Neural cell (in vitro differentiated cells): Measurements from ENCODE around the gene CDYL. TPM values are rescaled to one million over a fixed set of nuclear protein-coding genes. Genes with fewer than 3 reads are reported as not detected.

Experiments
- H2AFZ ChIP-seq: fragments of 200-600, 300-800 bp; sonication (generic), shearing (Covaris generic); 2 replicates; pipeline ENCODE4 v1.6.0; 2014; ENCODE audit warnings: low read depth, mild to moderate bottlenecking, antibody characterized with exemption, low read length, moderate library complexity
- H3F3A ChIP-seq: fragments of 200-600 bp; shearing (Covaris generic); 2 replicates; pipeline ENCODE4 v1.6.1; 2016; ENCODE audit warnings: mild to moderate bottlenecking, moderate library complexity, mixed read lengths, antibody characterized with exemption, low read length; ENCODE audit not compliant: insufficient read depth, poor library complexity, severe bottlenecking
- H3K27ac ChIP-seq: fragments of 200-600, 300-800 bp; sonication (generic), shearing (Covaris generic); 2 replicates; pipeline ENCODE4 v1.5.1; 2014; ENCODE audit warnings: mild to moderate bottlenecking, low read length, moderate library complexity
- H3K27me3 ChIP-seq: fragments of 300-800, 200-600 bp; sonication (generic), shearing (Covaris generic); 2 replicates; pipeline ENCODE4 v1.6.0; 2014; ENCODE audit warnings: mild to moderate bottlenecking, low read depth, low read length, moderate library complexity; ENCODE audit not compliant: insufficient read depth
- H3K36me3 ChIP-seq: fragments of 300-800, 200-600 bp; sonication (generic), shearing (Covaris generic); 2 replicates; pipeline ENCODE4 v1.5.1; 2014; ENCODE audit warnings: mild to moderate bottlenecking, antibody characterized with exemption, low read length, moderate library complexity; ENCODE audit not compliant: insufficient read depth
- H3K4me2 ChIP-seq: fragments of 300-800, 200-600 bp; sonication (generic), shearing (Covaris generic); 2 replicates; pipeline ENCODE4 v1.6.0; 2014; ENCODE audit warnings: mild to moderate bottlenecking, low read length
- H3K4me3 ChIP-seq: fragments of 300-800, 200-600 bp; sonication (generic), shearing (Covaris generic); 2 replicates; pipeline ENCODE4 v1.5.1; 2014; ENCODE audit warnings: mild to moderate bottlenecking, low read length, moderate library complexity
- H3K79me2 ChIP-seq: fragments of 200-600 bp; shearing (Covaris generic); replicated peaks from 2 replicates; pipeline ENCODE4 v1.6.0; 2014; ENCODE audit warnings: mild to moderate bottlenecking, low read length, moderate library complexity; ENCODE audit not compliant: insufficient read depth
- H3K9ac ChIP-seq: fragments of 300-800, 200-600 bp; sonication (generic), shearing (Covaris generic); 2 replicates; pipeline ENCODE4 v1.6.1; 2016; ENCODE audit warnings: mild to moderate bottlenecking, low read length, mixed read lengths
- H3K9me2 ChIP-seq: fragments of 200-600 bp; shearing (Covaris generic); 2 replicates; pipeline ENCODE4 v1.6.1; 2016; ENCODE audit warnings: mild to moderate bottlenecking, low read length, mixed read lengths; ENCODE audit not compliant: insufficient read depth
- H3K9me3 ChIP-seq: fragments of 200-600, 300-800 bp; sonication (generic), shearing (Covaris generic); 2 replicates; pipeline ENCODE4 v1.6.1; 2016; ENCODE audit warnings: mild to moderate bottlenecking, mixed run types, low read length, moderate library complexity, mixed read lengths
- H4K20me1 ChIP-seq: fragments of 200-600 bp; shearing (Covaris generic); 2 replicates; pipeline ENCODE4 v1.6.1; 2016; ENCODE audit warnings: mild to moderate bottlenecking, mixed run types; ENCODE audit not compliant: insufficient read depth
- CTCF ChIP-seq: fragments of 450-650 bp; IDR thresholded peaks from 2 replicates; pipeline ENCODE4 v1.5.1; 2014; ENCODE audit warnings: antibody characterized with exemption, mild to moderate bottlenecking, moderate library complexity; ENCODE audit not compliant: poor library complexity, severe bottlenecking
- EP300 ChIP-seq: fragments of 450-650 bp; conservative IDR thresholded peaks from 2 replicates; pipeline ENCODE4 v1.6.1; 2014; ENCODE audit warnings: antibody characterized with exemption, mild to moderate bottlenecking, moderate library complexity; ENCODE audit not compliant: poor library complexity, severe bottlenecking
- EZH2 ChIP-seq: fragments of 200-600, 300-800 bp; shearing (Covaris generic), sonication (generic); IDR thresholded peaks from 2 replicates; pipeline ENCODE4 v1.6.1; 2014; ENCODE audit warnings: antibody characterized with exemption, low read length, borderline replicate concordance, mild to moderate bottlenecking; ENCODE audit not compliant: insufficient read depth, poor library complexity, severe bottlenecking
- MXI1 ChIP-seq: fragments of 450-650 bp; conservative IDR thresholded peaks from 2 replicates; pipeline ENCODE4 v1.6.1; 2014; ENCODE audit warnings: antibody characterized with exemption, mild to moderate bottlenecking; ENCODE audit not compliant: poor library complexity, severe bottlenecking
- POLR2AphosphoS5 ChIP-seq: IDR thresholded peaks from 2 replicates; pipeline ENCODE4 v1.6.1; 2012
- RAD21 ChIP-seq: fragments of 450-650 bp; conservative IDR thresholded peaks from 2 replicates; pipeline ENCODE4 v1.6.1; 2014; ENCODE audit warnings: antibody characterized with exemption, mild to moderate bottlenecking, moderate library complexity
- REST ChIP-seq: IDR thresholded peaks from 2 replicates; pipeline ENCODE4 v1.6.1; 2012; ENCODE audit warnings: borderline replicate concordance
- SMC3 ChIP-seq: fragments of 450-650 bp; conservative IDR thresholded peaks from 2 replicates; pipeline ENCODE4 v1.6.1; 2014; ENCODE audit warnings: antibody characterized with exemption, mild to moderate bottlenecking, moderate library complexity; ENCODE audit not compliant: poor library complexity
- TAF1 ChIP-seq: IDR thresholded peaks from 2 replicates; pipeline ENCODE4 v1.6.1; 2012; ENCODE audit warnings: low read depth
- polyA plus RNA-seq: library from polyadenylated mRNA; depleted of rRNA; stranded (reverse); fragments of >200 nt; gene quantifications from 2 replicates; pipeline ENCODE4 v1.2.3, GENCODE V29; 2014

CDYL gene
- polyA plus RNA-seq, 1 donor from 2014 or later, result 5.2 TPM

DNA sequence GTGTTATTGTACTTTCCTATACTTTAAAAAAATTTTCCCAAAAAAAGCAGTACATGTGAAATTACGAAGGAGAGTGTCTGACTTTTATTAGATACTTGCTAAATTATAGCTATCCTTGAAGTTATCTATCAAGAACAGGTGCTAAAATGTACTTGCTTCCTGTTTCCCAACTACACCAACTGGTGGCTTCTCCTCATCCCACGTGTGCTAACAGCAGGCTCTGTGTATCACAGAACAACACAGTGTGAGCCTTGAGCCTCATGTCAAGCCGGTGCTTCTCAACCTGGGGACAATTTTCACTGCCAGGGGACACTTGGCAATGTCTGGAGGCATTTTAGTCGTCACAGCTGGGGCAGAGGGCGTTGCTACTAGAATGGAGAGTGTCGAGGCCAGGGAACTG, 36.2 kb upstream of the CDYL start:
- TF ChIP-seq MXI1, result no peak
- no peak for TF ChIP-seq TAF1
- TF ChIP-seq RAD21, result no peak
- TF ChIP-seq POLR2AphosphoS5, result no peak
- TF ChIP-seq REST, result no peak
- TF ChIP-seq EZH2, result no peak
- TF ChIP-seq CTCF, result no peak
- no peak for TF ChIP-seq EP300
- no peak for TF ChIP-seq SMC3

GRCh38 chr6:4743062-4743461, 33.1 kb upstream of the CDYL start:
- no peaks in the 10 kb centered on the region for H4K20me1 ChIP-seq
- no peak overlapping the region for H3K27ac ChIP-seq
- no peaks in the 10 kb centered on the region for H3K9me3 ChIP-seq
- no peak overlapping the region for H3K4me2 ChIP-seq
- H3F3A ChIP-seq, result no peaks in the 10 kb centered on the region
- H2AFZ ChIP-seq, result no peak overlapping the region
- no peaks in the 10 kb centered on the region for H3K9me2 ChIP-seq
- no peaks in the 10 kb centered on the region for H3K27me3 ChIP-seq
- TF ChIP-seq POLR2AphosphoS5 (no peak), EP300 (no peak), CTCF (no peak), REST (no peak), SMC3 (no peak), MXI1 (no peak), EZH2 (no peak), RAD21 (no peak), TAF1 (no peak)
- no peaks in the 10 kb centered on the region for H3K36me3 ChIP-seq
- H3K9ac ChIP-seq, result no peak overlapping the region
- H3K4me3 ChIP-seq, result no peak overlapping the region
- no peaks in the 10 kb centered on the region for H3K79me2 ChIP-seq

More for the DNA sequence above, 36.2 kb upstream of the CDYL start:
- Histone ChIP-seq H3K79me2 (no peaks in the 10 kb centered on the region), H3K36me3 (no peaks in the 10 kb centered on the region), H2AFZ (no peak overlapping the region), H3K27ac (no peak overlapping the region), H3K4me3 (no peak overlapping the region), H3K9me2 (no peaks in the 10 kb centered on the region), H3K4me2 (no peak overlapping the region), H3K27me3 (no peaks in the 10 kb centered on the region), H3K9ac (no peak overlapping the region), H3K9me3 (no peaks in the 10 kb centered on the region), H4K20me1 (no peaks in the 10 kb centered on the region), H3F3A (no peaks in the 10 kb centered on the region)
